A549 (cell line): ENCODE measurements around the gene GP1BA. TPM values are rescaled to one million over a fixed set of nuclear protein-coding genes. Genes with fewer than 3 reads are reported as not detected.

Source experiments
- ATAC-seq, 2 experiments: fragments of 200-7000 bp in 1 of 2; fragments of >200 bp in 1 of 2; cut with Nextera tagmentation in 1 of 2; cut with Tn5 transposase in 1 of 2; 3 replicates each; pipeline versions ENCODE4 v1.8.0 to v1.9.1; 2018 to 2020; ENCODE audit warnings: mild to moderate bottlenecking in 1 of 2, moderate library complexity in 1 of 2
- CTCF ChIA-PET: fragments of 300-600 bp; sonication (Branson Sonifier 250); formaldehyde crosslinking; extraction: SDS; loops from one replicate; lab custom pipeline; 2021; ENCODE audit warnings: antibody characterized with exemption, inconsistent platforms; lab: Yijun Ruan, JAX
- POLR2A ChIA-PET: fragments of 350-600 bp; formaldehyde crosslinking; extraction: SDS; loops from one replicate; lab custom pipeline; 2021; ENCODE audit warnings: antibody characterized with exemption, inconsistent platforms; lab: Yijun Ruan, JAX
- DNase-seq, 2 experiments: peaks; one replicate each; pipeline versions ENCODE4 v3.0.0 to v3.0.0-alpha.2; 2011 to 2016; ENCODE audit warnings: low read depth in 1 of 2, low spot score in 1 of 2
- FAIRE-seq: peaks from 2 replicates; lab custom pipeline; 2011; peaks lifted over from hg19 to GRCh38; lab: Jason Lieb, UNC
- H3K27ac ChIP-seq, 2 experiments: fragments of >200 bp; sonication (Bioruptor Twin); formaldehyde crosslinking; 3 replicates each; pipeline ENCODE4 v1.5.1; 2016 to 2017
- H3K4me1 ChIP-seq: fragments of >200 bp; sonication (Bioruptor Twin); formaldehyde crosslinking; 3 replicates; pipeline ENCODE4 v1.6.1; 2016
- H3K4me2 ChIP-seq: fragments of >200 bp; sonication (Bioruptor Twin); formaldehyde crosslinking; 3 replicates; pipeline ENCODE4 v1.6.1; 2016
- H3K4me3 ChIP-seq: fragments of >200 bp; sonication (Bioruptor Twin); formaldehyde crosslinking; 3 replicates; pipeline ENCODE4 v1.5.1; 2016
- H3K9me3 ChIP-seq: fragments of >200 bp; sonication (Bioruptor Twin); formaldehyde crosslinking; 3 replicates; pipeline ENCODE4 v1.6.1; 2016
- CEBPB ChIP-seq, 2 experiments: fragments of >200 bp in 1 of 2; sonication (Bioruptor Twin) in 1 of 2; formaldehyde crosslinking in 1 of 2; IDR thresholded peaks; 2 replicates each; pipeline ENCODE4 v1.6.1; 2012 to 2016
- EHMT2 ChIP-seq: fragments of 200-600 bp; sonication (generic); IDR thresholded peaks from 2 replicates; pipeline ENCODE4 v1.6.1; 2016; ENCODE audit warnings: antibody characterized with exemption, low read depth, mild to moderate bottlenecking, moderate library complexity
- EP300 ChIP-seq, 2 experiments: fragments of >200 bp; sonication (Bioruptor Twin); formaldehyde crosslinking; IDR thresholded peaks; 2 replicates in 1 of 2; 3 replicates in 1 of 2; pipeline ENCODE4 v1.6.1; 2016 to 2017
- HMGXB4 ChIP-seq: fragments of 250-450 bp; sonication (Bioruptor Pico); IDR thresholded peaks from 2 replicates; pipeline ENCODE4 v1.5.0; 2021; ENCODE audit warnings: mild to moderate bottlenecking, moderate library complexity, borderline replicate concordance
- HOXA7 ChIP-seq: fragments of 250-450 bp; sonication (Bioruptor Pico); IDR thresholded peaks from 2 replicates; pipeline ENCODE4 v1.5.0; 2020; ENCODE audit warnings: mild to moderate bottlenecking, moderate library complexity
- JUN ChIP-seq, 2 experiments: fragments of >200 bp; sonication (Bioruptor Twin); formaldehyde crosslinking; IDR thresholded peaks; 2 replicates in 1 of 2; 3 replicates in 1 of 2; pipeline ENCODE4 v1.6.1; 2016 to 2017
- JUNB ChIP-seq: fragments of >200 bp; sonication (Bioruptor Twin); formaldehyde crosslinking; IDR thresholded peaks from 2 replicates; pipeline ENCODE4 v1.6.1; 2016
- KDM5A ChIP-seq: fragments of 200-600 bp; sonication (generic); IDR thresholded peaks from 2 replicates; pipeline ENCODE4 v1.6.1; 2016; ENCODE audit warnings: antibody characterized with exemption, mild to moderate bottlenecking
- MAZ ChIP-seq: fragments of 150-350 bp; IDR thresholded peaks from 2 replicates; pipeline ENCODE4 v1.6.1; 2014; ENCODE audit warnings: antibody characterized with exemption, low read depth, low read length, borderline replicate concordance
- MYC ChIP-seq: IDR thresholded peaks from 2 replicates; pipeline ENCODE4 v1.6.1; 2012; ENCODE audit warnings: mild to moderate bottlenecking, inconsistent platforms, low read length, improper control_type of control experiment, borderline replicate concordance
- NPAS2 ChIP-seq: fragments of 250-450 bp; sonication (Bioruptor Pico); IDR thresholded peaks from 2 replicates; pipeline ENCODE4 v1.8.0; 2022; ENCODE audit warnings: mild to moderate bottlenecking, moderate library complexity, borderline replicate concordance
- POLR2AphosphoS2 ChIP-seq: conservative IDR thresholded peaks from 2 replicates; pipeline ENCODE4 v1.6.1; 2012; ENCODE audit warnings: low read length, improper control_type of control experiment, inconsistent platforms
- RNF2 ChIP-seq: fragments of 200-600 bp; sonication (generic); IDR thresholded peaks from 2 replicates; pipeline ENCODE4 v1.6.1; 2016; ENCODE audit warnings: low read depth, mild to moderate bottlenecking, antibody characterized with exemption, moderate library complexity, borderline replicate concordance
- SMC3 ChIP-seq: fragments of >200 bp; sonication (Bioruptor Twin); formaldehyde crosslinking; IDR thresholded peaks from 3 replicates; pipeline ENCODE4 v1.6.1; 2018; ENCODE audit warnings: inconsistent platforms
- USF2 ChIP-seq: fragments of 450-650 bp; IDR thresholded peaks from 2 replicates; pipeline ENCODE4 v1.6.1; 2014; ENCODE audit warnings: antibody characterized with exemption
- WGBS: methylation state at CpG from one replicate; pipeline ENCODE4 v1.1.6; 2017; ENCODE audit errors: missing lambda C conversion rate; 5-methylcytosine and 5-hydroxymethylcytosine counted together
- polyA plus RNA-seq, 4 experiments: library from polyadenylated mRNA; depleted of rRNA in 3 of 4; stranded (reverse); fragments of >200 nt; fragmentation: RNase III in 1 of 4; extraction: RNeasy Plus Mini Kit Qiagen cat#74134 plus additional on column Dnase treatment in 1 of 4; gene quantifications; 2 replicates in 3 of 4; 3 replicates in 1 of 4; pipeline ENCODE4 v1.2.3, GENCODE V29; 2011 to 2017
- TF ChIP-seq, protein P1 (sequence below): IDR thresholded peaks from 2 replicates; pipeline ENCODE4 v1.6.1; 2012
- TF ChIP-seq, protein P2 (sequence below): fragments of 200-600 bp; sonication (generic); IDR thresholded peaks from 2 replicates; pipeline ENCODE4 v1.6.1; 2016; ENCODE audit warnings: antibody characterized with exemption, mild to moderate bottlenecking, moderate library complexity
- TF ChIP-seq, protein P3 (sequence below): fragments of >200 bp; sonication (Bioruptor Twin); formaldehyde crosslinking; IDR thresholded peaks from 3 replicates; pipeline ENCODE4 v1.5.1; 2016
- TF ChIP-seq, protein P4 (sequence below): IDR thresholded peaks from 2 replicates; pipeline ENCODE4 v1.6.1; 2012

The GP1BA gene
- polyA plus RNA-seq, 2 of the 4 experiments (the other 2 are of a cell fraction) = not detected

- TF ChIP-seq, protein P1, sequence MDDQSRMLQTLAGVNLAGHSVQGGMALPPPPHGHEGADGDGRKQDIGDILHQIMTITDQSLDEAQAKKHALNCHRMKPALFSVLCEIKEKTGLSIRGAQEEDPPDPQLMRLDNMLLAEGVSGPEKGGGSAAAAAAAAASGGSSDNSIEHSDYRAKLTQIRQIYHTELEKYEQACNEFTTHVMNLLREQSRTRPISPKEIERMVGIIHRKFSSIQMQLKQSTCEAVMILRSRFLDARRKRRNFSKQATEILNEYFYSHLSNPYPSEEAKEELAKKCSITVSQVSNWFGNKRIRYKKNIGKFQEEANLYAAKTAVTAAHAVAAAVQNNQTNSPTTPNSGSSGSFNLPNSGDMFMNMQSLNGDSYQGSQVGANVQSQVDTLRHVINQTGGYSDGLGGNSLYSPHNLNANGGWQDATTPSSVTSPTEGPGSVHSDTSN = peak; percentile 84
- TF ChIP-seq, protein P2, sequence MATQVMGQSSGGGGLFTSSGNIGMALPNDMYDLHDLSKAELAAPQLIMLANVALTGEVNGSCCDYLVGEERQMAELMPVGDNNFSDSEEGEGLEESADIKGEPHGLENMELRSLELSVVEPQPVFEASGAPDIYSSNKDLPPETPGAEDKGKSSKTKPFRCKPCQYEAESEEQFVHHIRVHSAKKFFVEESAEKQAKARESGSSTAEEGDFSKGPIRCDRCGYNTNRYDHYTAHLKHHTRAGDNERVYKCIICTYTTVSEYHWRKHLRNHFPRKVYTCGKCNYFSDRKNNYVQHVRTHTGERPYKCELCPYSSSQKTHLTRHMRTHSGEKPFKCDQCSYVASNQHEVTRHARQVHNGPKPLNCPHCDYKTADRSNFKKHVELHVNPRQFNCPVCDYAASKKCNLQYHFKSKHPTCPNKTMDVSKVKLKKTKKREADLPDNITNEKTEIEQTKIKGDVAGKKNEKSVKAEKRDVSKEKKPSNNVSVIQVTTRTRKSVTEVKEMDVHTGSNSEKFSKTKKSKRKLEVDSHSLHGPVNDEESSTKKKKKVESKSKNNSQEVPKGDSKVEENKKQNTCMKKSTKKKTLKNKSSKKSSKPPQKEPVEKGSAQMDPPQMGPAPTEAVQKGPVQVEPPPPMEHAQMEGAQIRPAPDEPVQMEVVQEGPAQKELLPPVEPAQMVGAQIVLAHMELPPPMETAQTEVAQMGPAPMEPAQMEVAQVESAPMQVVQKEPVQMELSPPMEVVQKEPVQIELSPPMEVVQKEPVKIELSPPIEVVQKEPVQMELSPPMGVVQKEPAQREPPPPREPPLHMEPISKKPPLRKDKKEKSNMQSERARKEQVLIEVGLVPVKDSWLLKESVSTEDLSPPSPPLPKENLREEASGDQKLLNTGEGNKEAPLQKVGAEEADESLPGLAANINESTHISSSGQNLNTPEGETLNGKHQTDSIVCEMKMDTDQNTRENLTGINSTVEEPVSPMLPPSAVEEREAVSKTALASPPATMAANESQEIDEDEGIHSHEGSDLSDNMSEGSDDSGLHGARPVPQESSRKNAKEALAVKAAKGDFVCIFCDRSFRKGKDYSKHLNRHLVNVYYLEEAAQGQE = no peak
- TF ChIP-seq, protein P3, sequence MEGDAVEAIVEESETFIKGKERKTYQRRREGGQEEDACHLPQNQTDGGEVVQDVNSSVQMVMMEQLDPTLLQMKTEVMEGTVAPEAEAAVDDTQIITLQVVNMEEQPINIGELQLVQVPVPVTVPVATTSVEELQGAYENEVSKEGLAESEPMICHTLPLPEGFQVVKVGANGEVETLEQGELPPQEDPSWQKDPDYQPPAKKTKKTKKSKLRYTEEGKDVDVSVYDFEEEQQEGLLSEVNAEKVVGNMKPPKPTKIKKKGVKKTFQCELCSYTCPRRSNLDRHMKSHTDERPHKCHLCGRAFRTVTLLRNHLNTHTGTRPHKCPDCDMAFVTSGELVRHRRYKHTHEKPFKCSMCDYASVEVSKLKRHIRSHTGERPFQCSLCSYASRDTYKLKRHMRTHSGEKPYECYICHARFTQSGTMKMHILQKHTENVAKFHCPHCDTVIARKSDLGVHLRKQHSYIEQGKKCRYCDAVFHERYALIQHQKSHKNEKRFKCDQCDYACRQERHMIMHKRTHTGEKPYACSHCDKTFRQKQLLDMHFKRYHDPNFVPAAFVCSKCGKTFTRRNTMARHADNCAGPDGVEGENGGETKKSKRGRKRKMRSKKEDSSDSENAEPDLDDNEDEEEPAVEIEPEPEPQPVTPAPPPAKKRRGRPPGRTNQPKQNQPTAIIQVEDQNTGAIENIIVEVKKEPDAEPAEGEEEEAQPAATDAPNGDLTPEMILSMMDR = no peak
- TF ChIP-seq SMC3 (peak; percentile 54; the same call in 2 of the 3 replicates), EP300 (IDR thresholded peaks at IDR 0.05) (no peak), MAZ (peak; percentile 77; the same call in 1 of the 2 replicates), JUN (IDR thresholded peaks at IDR 0.05) (peak; percentile 82 to 97; a peak in 4 of 5 replicates), POLR2AphosphoS2 (peak; percentile 63; the same call in 1 of the 2 replicates), KDM5A (0 out of 2 replicates have a peak, but pooled peaks have one; percentile 44)
These were observed 35.7 kb downstream of the GP1BA start, which contains the start of gene SPAG7 (continued) for GRCh38 chr17:4967539-4968485.

DNA sequence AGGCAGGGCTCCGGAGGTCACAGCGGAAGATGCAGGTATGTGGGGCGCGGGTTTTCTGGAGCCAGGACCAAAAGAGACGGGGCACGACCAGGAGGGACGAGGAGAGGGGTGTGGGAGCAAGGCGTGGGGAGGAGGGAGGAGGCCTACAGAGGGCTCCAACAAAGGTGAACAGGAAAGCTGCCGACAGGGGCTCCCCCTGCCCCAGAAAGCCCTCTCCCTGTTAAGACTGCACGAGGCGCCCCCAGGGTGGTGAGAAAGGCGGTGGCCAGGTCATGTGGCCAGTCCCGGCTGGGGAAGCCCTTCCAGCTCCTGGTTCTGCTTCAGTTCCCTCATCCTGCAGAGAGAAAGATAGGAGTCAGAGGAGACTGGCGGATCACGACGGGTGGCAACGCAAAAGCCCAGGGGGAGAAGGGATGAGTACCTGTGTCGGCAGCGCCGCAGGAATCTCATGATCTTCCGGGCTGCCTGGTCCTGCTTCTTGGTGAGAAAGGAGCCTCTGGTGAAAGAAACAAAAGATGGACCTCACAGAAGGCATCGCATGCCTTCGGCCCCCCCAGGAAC, 36.5 kb downstream of the GP1BA start:
- no peak for FAIRE-seq
- Histone ChIP-seq H3K4me2 (peak overlapping the region; percentile 84), H3K4me1 (peaks cover 21% of the 10 kb centered on the region), H3K9me3 (no peaks in the 10 kb centered on the region), H3K27ac (peak overlapping the region; percentile 91 to 95), H3K4me3 (peak overlapping the region; percentile 63)
- ATAC-seq = no peak
- CTCF ChIA-PET = interaction anchor here (1.2 to 11.2 kb wide), 7 partner anchors 11 to 94 kb away, joined by 4 to 148 read pairs (median 22); partner anchors contain the start of genes CAMTA2 and ENO3
- TF ChIP-seq USF2 = no peak
- TF ChIP-seq, protein P1 = no peak
- TF ChIP-seq, protein P4, sequence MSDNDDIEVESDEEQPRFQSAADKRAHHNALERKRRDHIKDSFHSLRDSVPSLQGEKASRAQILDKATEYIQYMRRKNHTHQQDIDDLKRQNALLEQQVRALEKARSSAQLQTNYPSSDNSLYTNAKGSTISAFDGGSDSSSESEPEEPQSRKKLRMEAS = no peak
- no peak for TF ChIP-seq JUNB
- no peak for TF ChIP-seq EHMT2
- no peak for TF ChIP-seq JUN (IDR thresholded peaks at IDR 0.05)
- TF ChIP-seq HOXA7 (CRISPR knock-in tag) = no peak
- no peak for TF ChIP-seq POLR2AphosphoS2
- no peak for TF ChIP-seq MYC
- no peak for TF ChIP-seq NPAS2
- TF ChIP-seq CEBPB (IDR thresholded peaks at IDR 0.05) = no peak
- TF ChIP-seq HMGXB4 = no peak
- TF ChIP-seq RNF2 = no peak
- no peak for TF ChIP-seq SMC3
- POLR2A ChIA-PET = interaction anchor here (0.5 to 6.2 kb wide), 2 partner anchors 17 to 245 kb away, joined by 3 to 78 read pairs; partner anchors contain the start of gene ENO3
- no peak for DNase-seq
- WGBS = 68% methylated on average over 23 of the region's 23 CpGs
